Stomach (tissue), 9 donors: Measurements from ENCODE around the gene PARD3. TPM values are rescaled to one million over a fixed set of nuclear protein-coding genes. Genes with fewer than 3 reads are reported as not detected.

Experiments
- DNase-seq, 2 donors: peaks; one replicate each; pipeline versions ENCODE4 v3.0.0 to v3.0.0-alpha.2; 2013 to 2019
- H3K27ac ChIP-seq, 5 donors: fragments of 200-600 bp in 4 of 5; sonication (generic) in 4 of 5; one replicate each; pipeline ENCODE4 v1.5.1; 2013 to 2019; ENCODE audit warnings: mild to moderate bottlenecking in 1 of 5, moderate library complexity in 1 of 5
- H3K27me3 ChIP-seq, 3 donors: fragments of 200-600 bp; sonication (generic); one replicate each; pipeline ENCODE4 v1.5.1; 2017 to 2019; ENCODE audit warnings: mixed run types in 1 of 3
- H3K36me3 ChIP-seq, 4 donors: fragments of 200-600 bp; sonication (generic); 1 replicate in 3 of 4; 2 replicates in 1 of 4; pipeline ENCODE4 v1.5.1; 2016 to 2019
- H3K4me1 ChIP-seq, 4 donors: fragments of 200-600 bp; sonication (generic); one replicate each; pipeline ENCODE4 v1.5.1; 2016 to 2019
- H3K4me3 ChIP-seq, 4 donors: fragments of 200-600 bp; sonication (generic) in 3 of 4; one replicate each; pipeline ENCODE4 v1.5.1; 2016 to 2019; ENCODE audit warnings: mild to moderate bottlenecking in 1 of 4
- H3K9me3 ChIP-seq, 4 donors: fragments of 200-600 bp; sonication (generic); one replicate each; pipeline ENCODE4 v1.5.1; 2016 to 2019
- EP300 ChIP-seq: sonication (generic); formaldehyde crosslinking; IDR thresholded peaks from one replicate; pipeline ENCODE4 v1.6.1; 2017; ENCODE audit warnings: antibody characterized with exemption
- POLR2A ChIP-seq, 4 donors: fragments of 450-650 bp; IDR thresholded peaks; one replicate each; pipeline ENCODE4 v1.6.1; 2016; ENCODE audit warnings: antibody characterized with exemption in 4 of 4, control low read depth in 2 of 4, mild to moderate bottlenecking in 1 of 4, moderate library complexity in 1 of 4
- POLR2AphosphoS5 ChIP-seq, 3 donors: sonication (generic); formaldehyde crosslinking; IDR thresholded peaks; one replicate each; pipeline ENCODE4 v1.6.1; 2016; ENCODE audit warnings: antibody characterized with exemption in 3 of 3
- WGBS, 5 donors: extraction: QIAGEN DNeasy Blood & Tissue Kit in 3 of 5; methylation state at CpG; one replicate each; pipeline versions ENCODE4 v1.1.5 to v1.1.7; 2013 to 2018; 5-methylcytosine and 5-hydroxymethylcytosine counted together
- intact Hi-C: fragments of 100-400 bp; cut with DNase I; formaldehyde crosslinking; loops from one replicate; pipeline ENCODE4 v1.15.1; 2023; ENCODE audit warnings: low total_unique reads
- polyA plus RNA-seq, 3 donors: library from polyadenylated mRNA; stranded (reverse); fragments of 200-250 nt; gene quantifications; one replicate each; pipeline ENCODE4 v1.2.3, GENCODE V29; 2013
- total RNA-seq, 5 donors: library from RNA; depleted of rRNA; stranded (reverse); fragments of >200 nt; gene quantifications; one replicate each; pipeline versions ENCODE4 v1.1.0 to v1.2.3, GENCODE V29; 2014 to 2016
- TF ChIP-seq, protein P1 (sequence below), 7 experiments: fragments of 450-650 bp in 4 of 7; fragments of 200-600 bp in 3 of 7; sonication (generic) in 3 of 7; IDR thresholded peaks; one replicate each; pipeline ENCODE4 v1.5.1; 2016 to 2019; ENCODE audit warnings: antibody characterized with exemption in 7 of 7, control low read depth in 2 of 7, mild to moderate bottlenecking in 1 of 7
- donor health status: healthy with polysubstance abuse.
- donor health status: Bipolar disorder and iron deficiency.
- donor health status: healthy.

The PARD3 gene
- total and polyA plus RNA-seq, 8 donors = 13.7 to 118 (median 31.8) TPM

DNA sequence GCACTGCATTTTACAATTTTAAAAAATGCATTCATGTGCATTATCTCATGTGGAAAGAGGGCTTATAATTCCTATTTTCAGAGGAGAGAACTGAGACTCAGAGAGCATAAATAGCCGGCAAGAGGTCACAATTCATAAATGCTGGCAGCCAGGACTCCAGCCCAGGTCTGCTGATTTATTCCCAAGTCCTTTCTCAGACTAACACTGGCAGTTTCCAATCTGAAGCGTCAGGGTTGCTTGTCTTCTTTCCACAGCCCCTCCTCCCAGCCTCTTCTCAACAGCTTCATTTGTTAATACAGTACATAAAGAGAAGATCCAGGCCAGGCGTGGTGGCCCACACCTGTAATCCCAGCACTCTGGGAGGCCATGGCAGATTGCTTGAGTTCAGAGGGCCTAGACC, 108.9 kb downstream of the PARD3 start:
- H3K27ac ChIP-seq = no peak overlapping the region

DNA sequence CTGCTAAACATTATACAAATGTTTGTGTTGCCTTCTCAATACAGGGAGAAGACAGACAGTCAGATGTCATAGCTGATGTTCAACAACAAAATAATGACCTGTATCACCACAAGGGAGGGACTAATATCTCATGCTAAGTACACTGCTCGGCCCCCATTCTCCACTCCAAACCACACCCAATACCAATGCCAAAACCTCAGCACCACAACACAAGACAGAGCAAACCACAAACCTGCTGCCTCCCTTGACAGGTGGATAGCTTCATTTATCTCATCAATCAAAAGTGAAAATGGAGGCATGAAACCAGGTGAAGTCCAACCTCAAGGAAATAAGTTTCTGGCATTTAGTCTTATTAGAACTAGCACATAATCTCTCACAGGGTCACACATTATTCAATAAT, 109.5 kb downstream of the PARD3 start:
- Histone ChIP-seq H3K36me3 (no peaks in the 10 kb centered on the region), H3K27me3 (no peaks in the 10 kb centered on the region), H3K27ac (no peak overlapping the region), H3K4me3 (no peak overlapping the region), H3K4me1 (peaks cover 4 to 70% (median 36%) of the 10 kb centered on the region in 4 donors), H3K9me3 (no peaks in the 10 kb centered on the region)
- DNase-seq = no peak
- TF ChIP-seq POLR2AphosphoS5 (IDR thresholded peaks at IDR 0.05) (no peak), POLR2A (IDR thresholded peaks at IDR 0.05) (no peak), EP300 (no peak)
- TF ChIP-seq, protein P1, sequence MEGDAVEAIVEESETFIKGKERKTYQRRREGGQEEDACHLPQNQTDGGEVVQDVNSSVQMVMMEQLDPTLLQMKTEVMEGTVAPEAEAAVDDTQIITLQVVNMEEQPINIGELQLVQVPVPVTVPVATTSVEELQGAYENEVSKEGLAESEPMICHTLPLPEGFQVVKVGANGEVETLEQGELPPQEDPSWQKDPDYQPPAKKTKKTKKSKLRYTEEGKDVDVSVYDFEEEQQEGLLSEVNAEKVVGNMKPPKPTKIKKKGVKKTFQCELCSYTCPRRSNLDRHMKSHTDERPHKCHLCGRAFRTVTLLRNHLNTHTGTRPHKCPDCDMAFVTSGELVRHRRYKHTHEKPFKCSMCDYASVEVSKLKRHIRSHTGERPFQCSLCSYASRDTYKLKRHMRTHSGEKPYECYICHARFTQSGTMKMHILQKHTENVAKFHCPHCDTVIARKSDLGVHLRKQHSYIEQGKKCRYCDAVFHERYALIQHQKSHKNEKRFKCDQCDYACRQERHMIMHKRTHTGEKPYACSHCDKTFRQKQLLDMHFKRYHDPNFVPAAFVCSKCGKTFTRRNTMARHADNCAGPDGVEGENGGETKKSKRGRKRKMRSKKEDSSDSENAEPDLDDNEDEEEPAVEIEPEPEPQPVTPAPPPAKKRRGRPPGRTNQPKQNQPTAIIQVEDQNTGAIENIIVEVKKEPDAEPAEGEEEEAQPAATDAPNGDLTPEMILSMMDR (IDR thresholded peaks at IDR 0.05) = no peak
- intact Hi-C loops = no loop called here
- WGBS, 5 donors = 58 to 84% (median 63%) methylated on average over 1 of the region's 1 CpG

More for the DNA sequence above, 108.9 kb downstream of the PARD3 start:
- intact Hi-C loops = no loop called here
- H3K9me3 ChIP-seq = no peaks in the 10 kb centered on the region
- no peaks in the 10 kb centered on the region for H3K36me3 ChIP-seq
- no peak for TF ChIP-seq POLR2AphosphoS5 (IDR thresholded peaks at IDR 0.05)
- no peak for TF ChIP-seq POLR2A (IDR thresholded peaks at IDR 0.05)
- TF ChIP-seq EP300 = no peak
- DNase-seq = no peak
- 64 to 84% (median 80%) methylated on average over 3 of the region's 3 CpGs for WGBS, 5 donors
- peaks cover 10 to 71% (median 41%) of the 10 kb centered on the region in 4 donors for H3K4me1 ChIP-seq
- no peaks in the 10 kb centered on the region for H3K27me3 ChIP-seq
- no peak overlapping the region for H3K4me3 ChIP-seq

DNA sequence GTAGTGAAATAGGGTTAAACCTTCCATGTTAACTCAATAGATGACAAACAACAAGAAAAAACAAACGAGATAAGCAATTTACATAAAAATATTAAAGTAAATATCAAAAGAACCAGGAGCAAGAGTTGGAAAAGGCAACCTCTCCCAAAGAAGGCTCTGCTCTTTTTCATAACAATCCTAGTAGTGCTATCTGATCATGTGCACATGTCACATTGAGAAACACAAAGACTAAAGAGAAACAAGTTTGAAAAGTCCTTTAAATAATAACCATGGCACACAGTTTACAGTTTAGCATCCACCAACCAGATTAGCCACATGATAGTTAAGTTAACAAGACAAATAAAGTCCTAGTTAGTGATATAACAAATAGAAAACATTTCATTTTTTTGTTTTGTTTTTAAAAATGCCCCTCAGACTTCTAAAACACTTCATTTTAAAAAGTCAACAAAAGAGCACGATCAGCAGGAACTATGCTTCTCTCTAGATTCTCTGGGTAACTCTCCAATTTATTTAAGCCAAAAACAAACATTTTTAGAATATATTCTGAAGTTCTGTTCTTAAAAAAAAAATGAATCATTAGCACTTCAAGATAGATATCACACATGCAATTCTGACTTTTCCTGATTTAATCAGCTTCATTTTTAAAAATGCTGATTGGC, 110.4 kb downstream of the PARD3 start:
- no peak for TF ChIP-seq EP300
- intact Hi-C loops = no loop called here

GRCh38 chr10:34702982-34703381, 112.1 kb downstream of the PARD3 start:
- Histone ChIP-seq H3K27me3 (no peaks in the 10 kb centered on the region), H3K9me3 (no peaks in the 10 kb centered on the region), H3K4me1 (peaks cover 10 to 87% (median 44%) of the 10 kb centered on the region in 4 donors), H3K36me3 (no peaks in the 10 kb centered on the region), H3K27ac (no peak overlapping the region), H3K4me3 (no peak overlapping the region)
- WGBS, 5 donors = 64 to 80% (median 70%) methylated on average over 2 of the region's 2 CpGs
- TF ChIP-seq POLR2A (IDR thresholded peaks at IDR 0.05) (no peak), POLR2AphosphoS5 (IDR thresholded peaks at IDR 0.05) (no peak), EP300 (no peak)
- TF ChIP-seq, protein P1 (IDR thresholded peaks at IDR 0.05) = no peak
- intact Hi-C loops = no loop called here
- no peak for DNase-seq

More for the DNA sequence above, 110.4 kb downstream of the PARD3 start:
- 18 to 25% (median 21%) methylated on average over 2 of the region's 2 CpGs for WGBS, 5 donors
- H3K4me3 ChIP-seq = no peak overlapping the region
- peak overlapping the region in 1 of 5 donors; percentile 21 for H3K27ac ChIP-seq
- no peak for DNase-seq
- peaks cover 3 to 76% (median 35%) of the 10 kb centered on the region in 4 donors for H3K4me1 ChIP-seq
- H3K36me3 ChIP-seq = no peaks in the 10 kb centered on the region
- H3K27me3 ChIP-seq = no peaks in the 10 kb centered on the region
- H3K9me3 ChIP-seq = no peaks in the 10 kb centered on the region

DNA sequence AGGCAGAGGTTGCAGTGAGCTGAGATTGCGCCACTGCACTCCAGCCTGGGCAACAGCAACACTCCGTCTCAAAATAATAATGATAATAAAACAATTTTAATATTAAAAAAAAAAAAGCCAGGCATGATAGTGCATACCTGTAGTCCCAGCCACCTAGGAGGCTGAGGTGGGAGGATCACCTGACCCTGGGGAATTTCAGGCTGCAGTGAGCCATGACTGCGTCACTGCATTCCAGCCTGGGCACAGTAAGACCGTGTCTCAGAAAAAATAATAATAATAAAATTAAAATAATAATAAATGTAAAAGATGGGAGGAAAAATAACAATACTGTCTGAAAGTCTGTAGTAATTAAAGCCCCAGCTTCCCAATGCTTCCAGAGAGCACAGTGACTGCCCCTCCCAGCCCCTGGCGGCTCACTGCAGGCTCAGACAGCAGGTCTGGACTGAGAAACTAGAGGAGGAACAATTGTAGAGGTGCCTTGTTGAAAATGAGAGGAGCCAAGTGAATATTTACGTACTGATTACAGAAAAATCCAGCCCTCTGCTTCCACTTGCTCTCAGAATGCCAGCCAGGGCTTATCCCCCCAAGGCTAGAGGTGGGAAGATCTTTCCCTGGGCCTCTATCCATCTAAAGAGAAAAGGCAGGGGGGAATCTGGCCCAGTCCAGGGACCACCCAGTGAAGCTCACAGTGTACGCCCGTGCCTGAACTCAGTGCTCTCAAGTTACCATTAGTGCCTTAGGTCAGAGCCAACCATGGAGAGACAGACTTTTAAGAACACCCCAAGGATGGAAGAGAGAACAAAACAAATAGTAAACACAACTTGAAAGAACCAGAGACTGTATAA, 112.8 kb downstream of the PARD3 start:
- intact Hi-C loops = no loop called here
- H3K4me1 ChIP-seq = peaks cover 10 to 87% (median 44%) of the 10 kb centered on the region in 4 donors
- no peaks in the 10 kb centered on the region for H3K27me3 ChIP-seq
- no peak for DNase-seq
- H3K36me3 ChIP-seq = no peaks in the 10 kb centered on the region
- WGBS, 5 donors = 71 to 75% (median 72%) methylated on average over 8 of the region's 8 CpGs
- H3K9me3 ChIP-seq = no peaks in the 10 kb centered on the region
- H3K4me3 ChIP-seq = no peak overlapping the region
- H3K27ac ChIP-seq = peak overlapping the region in 1 of 5 donors; percentile 27
- TF ChIP-seq, protein P1 (IDR thresholded peaks at IDR 0.05) = no peak
- TF ChIP-seq POLR2A (IDR thresholded peaks at IDR 0.05) = no peak
- no peak for TF ChIP-seq POLR2AphosphoS5 (IDR thresholded peaks at IDR 0.05)
- no peak for TF ChIP-seq EP300
